Activated CD8-positive, alpha-beta memory T cell treated with anti-CD3 and anti-CD28 coated beads, Interleukin-2, amount 50 U/mL, for 1 hour (primary cell): Measurements from ENCODE around the gene USO1.
"Not testable (repeated sequence)": the region's sequence is repeated elsewhere in the genome, so short reads cannot be mapped to it uniquely, and the experiment has no call there.

Source experiments
- DNase-seq: peaks from one replicate; pipeline ENCODE4 v3.0.0-alpha.2; 2020; ENCODE audit errors: extremely low read depth

USO1 gene

DNA sequence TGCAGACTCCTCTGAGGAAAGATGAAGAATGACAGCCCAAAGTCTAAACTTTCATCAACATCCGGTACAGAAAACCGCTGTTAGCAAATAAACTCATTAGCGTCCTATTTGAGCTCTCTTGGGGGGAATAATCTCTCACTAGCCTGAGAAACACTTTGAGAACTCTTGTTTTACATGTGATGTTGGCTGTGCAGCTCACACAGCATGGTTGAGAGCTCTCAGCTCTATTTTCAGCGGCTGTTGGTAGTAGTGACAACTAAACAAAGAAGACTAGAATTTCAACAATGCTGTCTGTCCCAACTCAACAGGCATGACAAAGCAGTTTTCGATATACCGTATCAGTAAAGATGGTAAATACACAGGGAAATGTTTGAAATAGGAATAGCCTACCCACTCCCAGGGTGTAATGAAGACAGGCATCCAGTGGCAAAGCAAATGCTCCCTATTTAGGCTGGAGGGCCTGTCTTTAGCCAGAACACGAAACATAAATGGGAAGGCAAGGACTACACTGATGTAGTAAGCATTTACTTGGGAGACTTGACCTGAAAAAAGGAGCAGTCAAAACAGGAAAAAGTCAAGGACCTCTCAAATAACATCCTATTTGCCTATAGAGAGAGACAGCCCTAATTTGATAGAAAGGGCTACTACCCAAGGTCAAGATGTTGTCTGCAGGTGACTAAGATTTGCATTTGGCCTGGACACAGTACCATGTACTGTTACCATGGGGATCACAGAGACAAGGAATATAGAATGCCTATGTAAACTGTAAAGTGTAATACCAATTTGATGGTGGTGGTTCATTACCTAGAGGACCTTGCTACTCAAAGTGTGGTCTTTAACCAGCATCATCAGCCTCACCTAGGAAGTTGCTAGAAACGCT lies 117.5 kb downstream of the USO1 start:
- no peak for DNase-seq

DNA sequence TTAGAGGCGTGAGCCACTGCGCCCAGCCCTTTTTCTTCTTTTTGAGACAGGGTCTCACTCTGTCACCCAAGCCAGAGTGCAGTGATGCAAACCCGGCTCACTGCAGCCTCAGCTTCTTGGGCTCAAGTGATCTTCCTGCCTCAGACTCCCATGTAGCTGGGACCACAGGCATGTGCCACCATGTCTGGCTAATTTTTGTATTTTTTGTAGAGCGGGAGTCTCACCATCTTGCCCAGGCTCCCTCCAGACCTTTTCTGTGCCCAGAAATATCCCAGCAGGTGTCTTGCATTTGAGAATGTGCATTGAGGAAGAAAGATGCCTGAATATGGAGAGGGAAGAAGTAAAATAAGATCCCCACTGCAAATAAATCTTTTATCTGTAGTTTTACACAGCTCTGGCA lies 119.2 kb downstream of the USO1 start:
- DNase-seq: no peak

DNA sequence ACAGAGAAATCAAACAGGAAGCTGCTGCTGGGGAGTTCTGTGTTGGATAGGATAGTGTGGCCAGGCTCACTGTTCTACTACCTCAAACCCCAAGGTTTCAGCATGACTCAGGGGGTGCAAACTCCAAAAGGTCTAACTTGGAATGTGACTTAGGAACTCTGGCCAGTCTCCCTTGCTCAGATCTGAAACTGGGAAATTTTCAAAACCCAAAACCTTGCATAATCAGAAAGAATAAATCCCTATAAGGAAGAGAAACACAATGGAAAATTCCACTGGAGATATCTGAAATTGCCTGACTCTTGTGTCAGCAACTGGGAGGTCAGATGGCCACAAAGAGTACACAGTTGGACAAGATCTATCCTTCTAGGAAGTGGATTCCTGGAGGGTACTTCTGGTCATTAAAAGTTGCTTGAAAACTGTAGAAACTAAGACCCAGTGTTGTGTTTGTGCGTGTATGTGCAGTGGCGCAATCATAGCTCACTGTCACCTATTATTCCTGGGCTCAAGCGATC lies 119.8 kb downstream of the USO1 start:
- no peak for DNase-seq

DNA sequence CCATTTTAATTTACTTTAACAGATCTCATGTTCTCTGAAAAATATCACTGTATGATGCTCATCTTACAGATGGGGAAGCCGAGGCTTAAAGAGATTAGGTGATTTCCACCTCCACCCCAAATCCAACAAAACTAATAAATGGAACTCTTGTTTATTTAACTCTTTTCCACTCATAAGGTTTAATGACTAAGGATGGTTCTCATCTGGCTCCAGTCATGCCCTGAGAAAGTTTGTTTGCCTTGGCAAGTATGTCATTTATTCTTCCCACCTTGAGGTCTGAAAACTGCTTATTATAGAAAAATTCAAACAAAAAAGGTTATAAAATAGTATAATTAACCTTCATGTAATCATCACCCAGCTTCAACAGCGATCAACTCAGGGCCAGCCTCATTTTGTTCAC lies 121.6 kb downstream of the USO1 start:
- DNase-seq: no peak

DNA sequence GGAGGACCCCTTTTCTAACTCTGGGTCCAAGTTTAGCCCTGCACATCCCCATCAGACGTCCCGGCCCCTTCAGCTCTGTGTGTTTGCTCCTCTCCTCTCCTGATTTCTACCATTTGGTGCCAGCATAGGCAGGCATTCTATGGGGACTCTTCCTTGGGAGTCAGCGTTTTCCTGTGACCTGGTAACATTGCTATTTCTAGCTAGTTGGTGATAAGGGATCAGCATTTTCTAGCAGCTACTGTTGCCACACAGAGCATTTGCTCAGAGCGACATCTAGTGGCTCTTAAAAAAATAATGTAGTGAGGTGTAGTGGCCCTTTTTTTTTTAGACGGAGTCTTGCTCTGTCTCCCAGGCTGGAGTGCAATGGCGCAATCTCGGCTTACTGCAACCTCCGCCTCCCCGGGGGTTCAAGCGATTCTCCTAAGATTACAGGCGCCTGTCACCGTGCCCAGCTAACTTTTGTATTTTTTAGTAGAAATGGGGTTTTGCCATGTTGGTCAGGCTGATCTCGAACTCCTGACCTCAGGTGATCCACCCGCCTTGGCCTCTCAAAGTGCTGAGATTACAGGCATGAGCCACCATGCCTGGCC lies 123.9 kb downstream of the USO1 start:
- not testable (repeated sequence) for DNase-seq

DNA sequence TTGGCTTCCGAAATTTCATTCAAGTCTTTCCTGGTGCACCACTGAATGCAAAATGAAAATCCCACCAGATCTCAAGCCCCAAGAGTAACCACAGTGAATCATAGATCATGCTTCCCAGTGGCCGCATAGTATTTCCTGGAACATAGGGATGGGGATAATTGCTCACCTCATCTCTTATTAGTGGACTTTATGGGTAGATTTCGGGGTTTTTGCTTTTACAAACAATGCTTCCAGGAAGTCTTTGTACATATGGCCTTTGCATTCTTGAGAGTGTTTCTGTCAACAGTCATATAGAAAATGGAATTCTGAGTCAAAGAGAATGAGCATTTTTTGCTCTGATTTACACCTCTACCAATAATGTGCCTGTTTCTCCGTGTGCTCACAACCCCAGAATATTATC lies 124.5 kb downstream of the USO1 start:
- DNase-seq: no peak

DNA sequence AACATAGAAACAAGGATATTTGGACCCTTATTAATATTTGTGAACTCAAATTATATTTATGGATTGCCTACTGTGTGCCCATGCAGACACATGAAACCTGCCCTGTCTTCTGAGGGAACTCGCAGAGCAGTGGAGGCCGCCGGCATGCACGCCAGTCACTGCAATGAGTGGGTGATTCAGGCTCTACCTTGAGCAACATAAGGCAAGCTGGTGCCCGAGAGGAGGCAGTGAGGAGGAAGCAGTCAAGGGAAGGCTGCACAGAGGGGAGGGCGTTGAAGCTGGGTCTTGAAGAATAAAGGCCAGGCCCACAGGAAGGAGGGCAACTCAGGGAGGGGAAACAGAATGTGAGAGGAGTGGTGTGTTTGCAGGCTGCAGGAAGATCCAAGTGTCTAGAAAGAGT lies 125.1 kb downstream of the USO1 start:
- DNase-seq: no peak

DNA sequence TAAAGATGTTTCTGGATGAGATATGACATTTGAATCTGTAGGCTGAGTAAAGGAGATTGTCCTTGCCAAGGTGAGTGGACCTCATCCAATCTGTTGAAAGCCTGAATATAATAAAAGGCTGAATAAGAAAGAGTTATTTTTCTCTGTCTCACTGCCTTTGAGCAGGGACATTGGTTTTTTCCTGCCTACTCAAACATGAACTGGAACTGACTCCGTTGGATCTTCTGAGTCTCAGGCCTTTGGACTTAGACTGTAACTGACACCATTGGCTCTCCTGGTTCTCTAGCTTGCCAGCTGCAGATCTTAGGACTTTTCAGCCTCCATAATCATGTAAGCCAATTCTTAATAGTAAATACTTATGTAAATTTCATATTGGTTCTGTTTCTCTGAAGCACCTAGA lies 134.3 kb downstream of the USO1 start:
- no peak for DNase-seq

DNA sequence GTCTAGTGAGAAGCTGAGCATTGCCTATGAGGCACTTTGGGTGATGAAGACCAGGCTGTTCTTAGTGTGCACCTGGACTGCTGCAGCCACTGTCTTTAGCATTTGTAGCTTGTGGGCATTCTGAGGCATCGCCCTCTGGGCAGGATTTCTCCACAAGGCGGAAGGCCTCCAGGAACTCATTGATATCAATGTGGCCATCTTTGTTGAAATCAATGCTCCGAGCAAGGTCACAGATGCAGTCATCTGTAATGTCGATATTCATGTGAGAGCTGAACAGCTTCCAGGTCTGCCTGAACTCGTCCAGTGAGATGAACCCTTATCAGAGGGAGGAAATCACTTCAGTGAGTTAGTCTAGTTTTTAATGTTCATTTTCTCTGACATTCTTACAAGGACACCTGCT lies 136.2 kb downstream of the USO1 start:
- DNase-seq: no peak
